HepG2 (cell line): ENCODE measurements around the gene SLC36A1. TPM values are rescaled to one million over a fixed set of nuclear protein-coding genes. Genes with fewer than 3 reads are reported as not detected.

ENCODE experiments used
- ATAC-seq: fragments of 200-7000 bp; cut with Tn5 transposase; 3 replicates; pipeline ENCODE4 v1.9.1; 2020; ENCODE audit warnings: mild to moderate bottlenecking, moderate library complexity
- BruUV-seq: library from RNA; stranded (reverse); fragments of 400-500 nt; replicated peaks from 2 replicates; lab custom pipeline; 2021; lab: Mats Ljungman, UMichigan
- CTCF ChIA-PET: fragments of 300-600 bp; formaldehyde crosslinking; extraction: SDS; loops from one replicate; lab custom pipeline; 2021; ENCODE audit warnings: low total read pairs, inconsistent platforms, low intra/inter-chr PET ratio; lab: Yijun Ruan, JAX
- POLR2A ChIA-PET: fragments of 350-600 bp; sonication (Branson Sonifier 250); formaldehyde crosslinking; loops from one replicate; lab custom pipeline; 2020; ENCODE audit warnings: antibody characterized with exemption, inconsistent platforms; lab: Yijun Ruan, JAX
- DNase-seq: peaks from one replicate; pipeline ENCODE4 v3.0.0-alpha.2; 2015; ENCODE audit warnings: low spot score
- FAIRE-seq: peaks from 3 replicates; lab custom pipeline; 2011; peaks lifted over from hg19 to GRCh38; lab: Jason Lieb, UNC
- H2AFZ ChIP-seq: one replicate; pipeline ENCODE4 v1.6.1; 2011; ENCODE audit warnings: low read length, inconsistent platforms
- H3K27ac ChIP-seq: fragments of 300-600 bp; 3 replicates; pipeline ENCODE4 v1.8.0; 2011; ENCODE audit warnings: mixed run types, mild to moderate bottlenecking, mixed read lengths, low read length, inconsistent platforms; ENCODE audit not compliant: insufficient read depth; ENCODE audit errors: extremely low read length
- H3K27me3 ChIP-seq, 2 experiments: fragments of 200-600 bp in 1 of 2; 2 replicates in 1 of 2; 3 replicates in 1 of 2; pipeline versions ENCODE4 v1.6.0 to v1.8.0; 2011; ENCODE audit warnings: low read length in 2 of 2, mild to moderate bottlenecking in 2 of 2, moderate library complexity in 2 of 2, inconsistent platforms in 1 of 2; ENCODE audit not compliant: insufficient read depth in 2 of 2, control insufficient read depth in 1 of 2
- H3K36me3 ChIP-seq, 2 experiments: fragments of 200-600 bp in 1 of 2; replicated peaks in 1 of 2; 2 replicates in 1 of 2; 3 replicates in 1 of 2; pipeline versions ENCODE4 v1.5.1 to v1.8.0; 2011; ENCODE audit warnings: low read length in 2 of 2, inconsistent platforms in 1 of 2; ENCODE audit not compliant: insufficient read depth in 2 of 2, control insufficient read depth in 1 of 2
- H3K4me1 ChIP-seq: 2 replicates; pipeline ENCODE4 v1.5.1; 2012; ENCODE audit warnings: low read length, inconsistent platforms; ENCODE audit not compliant: insufficient read depth
- H3K4me2 ChIP-seq: 2 replicates; pipeline ENCODE4 v1.6.0; 2011; ENCODE audit warnings: low read depth, low read length, inconsistent platforms
- H3K4me3 ChIP-seq, 3 experiments: fragments of 200-600 bp in 1 of 3; sonication (generic), shearing (Covaris generic) in 1 of 3; replicated peaks in 1 of 3; 2 replicates each; pipeline ENCODE4 v1.5.1; 2011 to 2016; ENCODE audit warnings: low read length in 3 of 3, inconsistent platforms in 2 of 3, low read depth in 2 of 3, mild to moderate bottlenecking in 2 of 3, control low read depth in 1 of 3, mixed read lengths in 1 of 3; ENCODE audit not compliant: insufficient read depth in 1 of 3
- H3K79me2 ChIP-seq: one replicate; pipeline ENCODE4 v1.6.1; 2011; ENCODE audit warnings: low read length, inconsistent platforms; ENCODE audit not compliant: insufficient read depth
- H3K9ac ChIP-seq: 2 replicates; pipeline ENCODE4 v1.6.0; 2011; ENCODE audit warnings: mild to moderate bottlenecking, low read depth, low read length, inconsistent platforms; ENCODE audit not compliant: insufficient read depth
- H3K9me3 ChIP-seq: 2 replicates; pipeline ENCODE4 v1.5.1; 2012; ENCODE audit warnings: mild to moderate bottlenecking, low read length
- H4K20me1 ChIP-seq: 2 replicates; pipeline ENCODE4 v1.6.0; 2011; ENCODE audit warnings: inconsistent platforms, mild to moderate bottlenecking, low read length, moderate library complexity; ENCODE audit not compliant: insufficient read depth
- ATF5 ChIP-seq: sonication (generic); formaldehyde crosslinking; IDR thresholded peaks from 2 replicates; pipeline ENCODE4 v1.4.0; 2020; ENCODE audit warnings: mild to moderate bottlenecking, low read depth, missing genetic modification reagents
- CTCF ChIP-seq: sonication (generic); formaldehyde crosslinking; IDR thresholded peaks from 2 replicates; pipeline ENCODE4 v1.5.0; 2020; ENCODE audit warnings: mild to moderate bottlenecking, missing genetic modification reagents, moderate library complexity
- DMTF1 ChIP-seq: sonication (generic); formaldehyde crosslinking; IDR thresholded peaks from 2 replicates; pipeline ENCODE4 v1.4.0; 2020; ENCODE audit warnings: mild to moderate bottlenecking, missing genetic modification reagents
- NFYC ChIP-seq: IDR thresholded peaks from 2 replicates; pipeline ENCODE4 v1.6.1; 2016; ENCODE audit warnings: missing genetic modification reagents, missing compliant biosample characterization
- RAD21 ChIP-seq: fragments of 450-650 bp; formaldehyde crosslinking; IDR thresholded peaks from 2 replicates; pipeline ENCODE4 v1.5.0; 2020; ENCODE audit warnings: mild to moderate bottlenecking
- SMARCE1 ChIP-seq: fragments of 450-650 bp; IDR thresholded peaks from 2 replicates; pipeline ENCODE4 v1.6.1; 2017; ENCODE audit warnings: borderline replicate concordance
- SMC3 ChIP-seq: IDR thresholded peaks from 2 replicates; pipeline ENCODE4 v1.6.1; 2011; ENCODE audit warnings: low read length, improper control_type of control experiment
- STAG1 ChIP-seq: sonication (generic); formaldehyde crosslinking; IDR thresholded peaks from 2 replicates; pipeline ENCODE4 v1.4.0; 2020; ENCODE audit warnings: missing genetic modification reagents
- TEAD3 ChIP-seq: optimal IDR thresholded peaks from 2 replicates; pipeline ENCODE3; 2016; ENCODE audit warnings: borderline replicate concordance
- ZGPAT ChIP-seq: IDR thresholded peaks from 2 replicates; pipeline ENCODE4 v1.6.1; 2016; ENCODE audit warnings: mild to moderate bottlenecking
- ZNF12 ChIP-seq: sonication (generic); formaldehyde crosslinking; IDR thresholded peaks from 2 replicates; pipeline ENCODE4 v1.5.0; 2020; ENCODE audit warnings: missing genetic modification reagents
- ZNF232 ChIP-seq: sonication (generic); formaldehyde crosslinking; IDR thresholded peaks from 2 replicates; pipeline ENCODE4 v1.4.0; 2020; ENCODE audit warnings: missing genetic modification reagents, borderline replicate concordance
- ZZZ3 ChIP-seq: sonication (generic); formaldehyde crosslinking; IDR thresholded peaks from 2 replicates; pipeline ENCODE4 v1.4.0; 2020; ENCODE audit warnings: missing genetic modification reagents, mild to moderate bottlenecking, borderline replicate concordance
- WGBS: methylation state at CpG from one replicate; pipeline ENCODE4 v1.1.6; 2017; ENCODE audit warnings: low lambda C conversion rate; 5-methylcytosine and 5-hydroxymethylcytosine counted together
- in situ Hi-C: cut with HindIII; loops from 2 replicates; pipeline ENCODE4 v1.10.0; 2017; ENCODE audit warnings: low pct_unique_long_range_greater_than_20kb; ENCODE audit not compliant: extremely low pct_ligation_motif_present
- intact Hi-C: fragments of 100-400 bp; cut with micrococcal nuclease; formaldehyde crosslinking; loops from one replicate; pipeline ENCODE4 v1.10.0; 2022; ENCODE audit not compliant: unreplicated experiment
- polyA plus RNA-seq, 8 experiments: library from polyadenylated mRNA; depleted of rRNA in 3 of 8; stranded (reverse) in 7 of 8; unstranded in 1 of 8; fragments of >200 nt; fragmentation: Illumina TruSeq in 4 of 8; extraction: Trizol in 4 of 8; gene quantifications; 2 replicates each; pipeline versions ENCODE4 v1.2.1 to v1.2.3, GENCODE V29; 2011 to 2016; ENCODE audit warnings: low read depth in 4 of 8, missing spikeins in 1 of 8, mixed read lengths in 1 of 8; ENCODE audit not compliant: insufficient read depth in 1 of 8
- total RNA-seq, 5 experiments: library from RNA; depleted of rRNA; stranded (reverse); fragments of >200 nt; fragmentation: Illumina TruSeq; extraction: Trizol; gene quantifications; 2 replicates each; pipeline ENCODE4 v1.2.3, GENCODE V29; 2016; ENCODE audit warnings: low read depth in 1 of 5

SLC36A1 gene
- total and polyA plus RNA-seq, 2 of the 13 experiments (the other 11 are each of a cell fraction or from before 2014, with no cell fraction given) = 8.0 to 8.9 TPM

- in situ Hi-C loops = loop anchor here (10.0 kb wide), 2 partner anchors 131 to 221 kb away; no protein-coding TSS in a partner anchor
- H3K79me2 ChIP-seq = no peaks in the 10 kb centered on the region
- H2AFZ ChIP-seq = no peak overlapping the region
- no peaks in the 10 kb centered on the region for H3K4me1 ChIP-seq
- H3K4me2 ChIP-seq = no peak overlapping the region
- peak; percentile 73 for TF ChIP-seq CTCF (CRISPR knock-in tag)
- TF ChIP-seq SMC3 = peak; percentile 48; the same call in 1 of the 2 replicates
- peak; percentile 69 for TF ChIP-seq RAD21 (CRISPR knock-in tag)
- no peak for TF ChIP-seq NFYC (CRISPR knock-in tag)
- TF ChIP-seq STAG1 (CRISPR knock-in tag) = peak; percentile 75
- TF ChIP-seq ZZZ3 = no peak
- peak; percentile 18 for TF ChIP-seq TEAD3 (CRISPR knock-in tag)
- TF ChIP-seq, all 625 proteins: peak for 5
- Histone ChIP-seq H3K27me3 (peaks cover 0 to 12% of the 10 kb centered on the region in 2 experiments; a peak in 3 of 5 replicates), H3K27ac (no peak overlapping the region), H3K4me3 (no peak overlapping the region), H3K9ac (no peak overlapping the region), H3K36me3 (no peaks in the 10 kb centered on the region), H3K9me3 (no peaks in the 10 kb centered on the region), H4K20me1 (no peaks in the 10 kb centered on the region)
- intact Hi-C loops = loop anchor here (1.0 to 5.0 kb wide), 2 partner anchors 76 to 219 kb away; partner anchors contain the start of gene SLC36A1
- DNase-seq (peak; percentile 60), ATAC-seq (peak; percentile 92), FAIRE-seq (peak; percentile 94)
- ChIA-PET CTCF (interaction anchor here (1.3 kb wide), 1 partner anchor 128 kb away, joined by 4 read pairs; no protein-coding TSS in a partner anchor), POLR2A (no interaction called here)
- WGBS = 33% methylated on average over 1 of the region's 2 CpGs
- BruUV-seq = no TSS peak
Measured at GRCh38 chr5:151523335-151523734, 75.9 kb downstream of the SLC36A1 start.

- Histone ChIP-seq H3K9me3 (no peaks in the 10 kb centered on the region), H3K36me3 (no peaks in the 10 kb centered on the region), H3K4me1 (no peaks in the 10 kb centered on the region), H3K27me3 (no peaks in the 10 kb centered on the region; a peak in 2 of 5 replicates), H4K20me1 (no peaks in the 10 kb centered on the region), H3K79me2 (no peaks in the 10 kb centered on the region), H3K27ac (no peak overlapping the region), H3K4me2 (no peak overlapping the region), H3K4me3 (no peak overlapping the region), H3K9ac (no peak overlapping the region), H2AFZ (no peak overlapping the region)
- ATAC-seq = no peak
- CTCF ChIA-PET = no interaction called here
- no TSS peak for BruUV-seq
- in situ Hi-C loops = loop anchor here (10.0 kb wide), 2 partner anchors 127 to 217 kb away; no protein-coding TSS in a partner anchor
- POLR2A ChIA-PET = no interaction called here
- no peak for FAIRE-seq
- intact Hi-C loops = no loop called here
- DNase-seq = no peak
- 39% methylated on average over 2 of the region's 2 CpGs for WGBS
- TF ChIP-seq ZNF12 (CRISPR knock-in tag) = no peak
- TF ChIP-seq SMARCE1 = no peak
- no peak for TF ChIP-seq ATF5 (CRISPR knock-in tag)
- no peak for TF ChIP-seq DMTF1 (CRISPR knock-in tag)
- no peak for TF ChIP-seq ZGPAT (CRISPR knock-in tag)
- no peak for TF ChIP-seq ZNF232 (CRISPR knock-in tag)
Measured at GRCh38 chr5:151528153-151528552, 80.8 kb downstream of the SLC36A1 start.
